ENCODE data around the gene BTF3. TPM values are rescaled to one million over a fixed set of nuclear protein-coding genes. Genes with fewer than 3 reads are reported as not detected.

The BTF3 gene
- total and polyA plus RNA-seq, 2 donors (not counting 3 experiments of a cell fraction or from before 2014, with no cell fraction given), result 325 to 637 TPM

GRCh38 chr5:73523861-73524260 is 25.6 kb downstream of the BTF3 start:
- H4K20me1 ChIP-seq (replicated peaks; ENCODE audit: control insufficient read depth, extremely low read depth, insufficient read depth, low read length), result no peaks in the 10 kb centered on the region
- no peaks in the 10 kb centered on the region for H3K36me3 ChIP-seq (ENCODE audit: control insufficient read depth in 2 of 2, extremely low read depth in 1 of 2, insufficient read depth in 2 of 2, low read length in 2 of 2)
- no peak overlapping the region for H2AFZ ChIP-seq (ENCODE audit: low read depth, low read length)
- CTCF ChIA-PET, result interaction anchor here (10.5 kb wide), 1 partner anchor 13 kb away, joined by 109 read pairs; no protein-coding TSS in a partner anchor
- POLR2A ChIA-PET, result no interaction called here
- no TSS peak for BruUV-seq (replicated peaks)
- dilution Hi-C loops (cut with MboI; ENCODE audit: extremely low pct_ligation_motif_present, low sequenced_read_pairs), result no loop called here
- H3K9me1 ChIP-seq (replicated peaks; ENCODE audit: control insufficient read depth, extremely low read depth, insufficient read depth, low read length), result no peaks in the 10 kb centered on the region
- no peak overlapping the region for H3K9ac ChIP-seq (replicated peaks; ENCODE audit: extremely low read depth, insufficient read depth, low read length)
- no peak for FAIRE-seq
- intact Hi-C loops (cut with micrococcal nuclease), result no loop called here
- H3K27ac ChIP-seq (ENCODE audit: insufficient read depth, low read depth, low read length), result no peak overlapping the region
- no peaks in the 10 kb centered on the region for H3K79me2 ChIP-seq (ENCODE audit: control insufficient read depth, insufficient read depth, low read length)
- no peak for DNase-seq (ENCODE audit: low read depth, low spot score)
- H3K9me3 ChIP-seq (replicated peaks; ENCODE audit: control insufficient read depth, insufficient read depth, low read length), result no peaks in the 10 kb centered on the region
- peaks cover 3 to 9% of the 10 kb centered on the region in 2 experiments for H3K27me3 ChIP-seq (ENCODE audit: control insufficient read depth in 2 of 2, insufficient read depth in 2 of 2, low read length in 2 of 2)
- no peak overlapping the region for H3K4me2 ChIP-seq (ENCODE audit: insufficient read depth, low read length)
- peak; percentile 20 for TF ChIP-seq FOS (IDR thresholded peaks at IDR 0.05; ENCODE audit: borderline replicate concordance, insufficient read depth, low read length)
- TF ChIP-seq POLR2AphosphoS5 (IDR thresholded peaks at IDR 0.05; ENCODE audit: insufficient read depth, low read depth, low read length), result no peak
- no peaks in the 10 kb centered on the region for H3K4me1 ChIP-seq (ENCODE audit: control insufficient read depth, extremely low read depth, insufficient read depth, low read length)
- H3K4me3 ChIP-seq (replicated peaks in 1 of 3; ENCODE audit: insufficient read depth in 1 of 3, low read depth in 1 of 3, low read length in 3 of 3), result no peak overlapping the region

GRCh38 chr5:73525606-73526203 is 27.5 kb downstream of the BTF3 start:
- no peaks in the 10 kb centered on the region for H3K36me3 ChIP-seq (ENCODE audit: control insufficient read depth in 2 of 2, extremely low read depth in 1 of 2, insufficient read depth in 2 of 2, low read length in 2 of 2)
- H3K9me3 ChIP-seq (replicated peaks; ENCODE audit: control insufficient read depth, insufficient read depth, low read length), result no peaks in the 10 kb centered on the region
- H3K9ac ChIP-seq (replicated peaks; ENCODE audit: extremely low read depth, insufficient read depth, low read length), result no peak overlapping the region
- no TSS peak for BruUV-seq (replicated peaks)
- H3K27me3 ChIP-seq (ENCODE audit: control insufficient read depth in 2 of 2, insufficient read depth in 2 of 2, low read length in 2 of 2), result peaks cover 5 to 17% of the 10 kb centered on the region in 2 experiments
- no peak for DNase-seq (ENCODE audit: low read depth, low spot score)
- no peak for FAIRE-seq
- intact Hi-C loops (cut with micrococcal nuclease), result no loop called here
- H4K20me1 ChIP-seq (replicated peaks; ENCODE audit: control insufficient read depth, extremely low read depth, insufficient read depth, low read length), result no peaks in the 10 kb centered on the region
- CTCF ChIA-PET, result interaction anchor here (1.2 to 10.5 kb wide), 2 partner anchors 11 to 75 kb away, joined by 3 to 109 read pairs; no protein-coding TSS in a partner anchor
- dilution Hi-C loops (cut with MboI; ENCODE audit: extremely low pct_ligation_motif_present, low sequenced_read_pairs), result no loop called here
- no peaks in the 10 kb centered on the region for H3K9me1 ChIP-seq (replicated peaks; ENCODE audit: control insufficient read depth, extremely low read depth, insufficient read depth, low read length)
- no peaks in the 10 kb centered on the region for H3K4me1 ChIP-seq (ENCODE audit: control insufficient read depth, extremely low read depth, insufficient read depth, low read length)
- no peak for TF ChIP-seq EZH2 (IDR thresholded peaks at IDR 0.05; ENCODE audit: borderline replicate concordance, low read depth, low read length, severe bottlenecking)
- TF ChIP-seq MYC (IDR thresholded peaks at IDR 0.05; ENCODE audit: low read depth, low read length), result no peak
- TF ChIP-seq JUN (IDR thresholded peaks at IDR 0.05; ENCODE audit: borderline replicate concordance, insufficient read depth, insufficient read length, low read depth), result no peak
- no peak for TF ChIP-seq CTCF (IDR thresholded peaks at IDR 0.05; ENCODE audit: extremely low read depth in 1 of 2, insufficient read depth in 1 of 2, low read depth in 1 of 2, low read length in 2 of 2)
- TF ChIP-seq FOS (IDR thresholded peaks at IDR 0.05; ENCODE audit: borderline replicate concordance, insufficient read depth, low read length), result no peak
- H2AFZ ChIP-seq (ENCODE audit: low read depth, low read length), result no peak overlapping the region
- no peak overlapping the region for H3K27ac ChIP-seq (ENCODE audit: insufficient read depth, low read depth, low read length)
- H3K79me2 ChIP-seq (ENCODE audit: control insufficient read depth, insufficient read depth, low read length), result no peaks in the 10 kb centered on the region
- no peak overlapping the region for H3K4me2 ChIP-seq (ENCODE audit: insufficient read depth, low read length)
- no peak overlapping the region for H3K4me3 ChIP-seq (replicated peaks in 1 of 3; ENCODE audit: insufficient read depth in 1 of 3, low read depth in 1 of 3, low read length in 3 of 3)
- POLR2A ChIA-PET, result no interaction called here

Measured in endothelial cell of umbilical vein (primary cell).